GM18505 (cell line): ENCODE results near the gene ARHGAP4.

Experiments used
- ATAC-seq: cut with Tn5 transposase; IDR thresholded peaks from one replicate; pipeline ENCODE4 v1.9.1; 2021; ENCODE audit not compliant: unreplicated experiment
- POLR2A ChIP-seq: IDR thresholded peaks from 4 replicates; pipeline ENCODE4 v1.6.1; 2011; ENCODE audit warnings: borderline replicate concordance; ENCODE audit not compliant: insufficient read depth, insufficient read length; ENCODE audit errors: extremely low read depth

Gene ARHGAP4

GRCh38 chrX:153921511-153922446 is 4.3 kb downstream of the ARHGAP4 start:
- TF ChIP-seq POLR2A: no peak
- no peak for ATAC-seq

- TF ChIP-seq POLR2A: no peak
- no peak for ATAC-seq
Measured at GRCh38 chrX:153921070-153921469, 5.0 kb downstream of the ARHGAP4 start.

- ATAC-seq: no peak
Measured at GRCh38 chrX:153920546-153920945, 5.5 kb downstream of the ARHGAP4 start.

GRCh38 chrX:153919281-153919680 is 6.8 kb downstream of the ARHGAP4 start:
- no peak for ATAC-seq
- TF ChIP-seq POLR2A: no peak

More at GRCh38 chrX:153920546-153920945, 5.5 kb downstream of the ARHGAP4 start:
- no peak for TF ChIP-seq POLR2A

- TF ChIP-seq POLR2A: no peak
- ATAC-seq: no peak
Measured at GRCh38 chrX:153917869-153918268, 8.2 kb downstream of the ARHGAP4 start.

- ATAC-seq: no peak
- TF ChIP-seq POLR2A: no peak
Measured at GRCh38 chrX:153913701-153914100, 12.4 kb downstream of the ARHGAP4 start.

- no peak for TF ChIP-seq POLR2A
- ATAC-seq: no peak
Measured at GRCh38 chrX:153913211-153913610, 12.9 kb downstream of the ARHGAP4 start.

GRCh38 chrX:153911798-153912197 is 14.3 kb downstream of the ARHGAP4 start:
- TF ChIP-seq POLR2A: no peak
- ATAC-seq: no peak

- ATAC-seq: no peak
- no peak for TF ChIP-seq POLR2A
Measured at GRCh38 chrX:153910446-153910845, 15.6 kb downstream of the ARHGAP4 start.

GRCh38 chrX:153909980-153910360 is 16.1 kb downstream of the ARHGAP4 start:
- no peak for ATAC-seq
- no peak for TF ChIP-seq POLR2A

GRCh38 chrX:153909024-153909979 is 16.8 kb downstream of the ARHGAP4 start:
- no peak for TF ChIP-seq POLR2A
- no peak for ATAC-seq

GRCh38 chrX:153908219-153908860 is 17.7 kb downstream of the ARHGAP4 start:
- no peak for ATAC-seq
- TF ChIP-seq POLR2A: no peak

- no peak for TF ChIP-seq POLR2A
Measured at GRCh38 chrX:153907456-153907855, 18.6 kb downstream of the ARHGAP4 start.

More at GRCh38 chrX:153907456-153907855, 18.6 kb downstream of the ARHGAP4 start:
- ATAC-seq: no peak
